Glutamatergic neuron (in vitro differentiated cells): ENCODE data around the gene NKX1-1. TPM values are rescaled to one million over a fixed set of nuclear protein-coding genes. Genes with fewer than 3 reads are reported as not detected.

Experiments used
- DNase-seq: peaks from one replicate; pipeline ENCODE4 v3.0.0; 2022
- H3K27ac Mint-ChIP-seq: one replicate; pipeline ENCODE4 v1.8.0; 2020; ENCODE audit warnings: mild to moderate bottlenecking, mixed read lengths, inconsistent platforms; ENCODE audit not compliant: unreplicated experiment
- H3K27me3 Mint-ChIP-seq: one replicate; pipeline ENCODE4 v1.8.0; 2020; ENCODE audit warnings: mild to moderate bottlenecking, moderate library complexity, mixed read lengths, inconsistent platforms; ENCODE audit not compliant: unreplicated experiment
- H3K36me3 Mint-ChIP-seq: one replicate; pipeline ENCODE4 v1.8.0; 2020; ENCODE audit warnings: mild to moderate bottlenecking, mixed read lengths, inconsistent platforms; ENCODE audit not compliant: unreplicated experiment
- H3K4me1 Mint-ChIP-seq: one replicate; pipeline ENCODE4 v1.8.0; 2020; ENCODE audit warnings: mild to moderate bottlenecking, low read depth, mixed read lengths, inconsistent platforms; ENCODE audit not compliant: unreplicated experiment
- H3K4me3 Mint-ChIP-seq: one replicate; pipeline ENCODE4 v1.8.0; 2020; ENCODE audit warnings: mild to moderate bottlenecking, mixed read lengths, inconsistent platforms; ENCODE audit not compliant: unreplicated experiment
- H3K9me3 Mint-ChIP-seq: one replicate; pipeline ENCODE4 v1.8.0; 2020; ENCODE audit warnings: mild to moderate bottlenecking, moderate library complexity, mixed read lengths, inconsistent platforms; ENCODE audit not compliant: unreplicated experiment
- CTCF ChIP-seq: fragments of 200-600 bp; sonication (generic); IDR thresholded peaks from one replicate; pipeline ENCODE4 v1.5.0; 2021; ENCODE audit not compliant: partially characterized antibody, unreplicated experiment
- total RNA-seq: library from RNA; stranded (reverse); fragmentation: NEBNext Ultra II Directional; extraction: Animal tissue kit (Norgen Biotek cat#: 25700); gene quantifications from one replicate; pipeline ENCODE4 v1.2.1, GENCODE V29; 2021; ENCODE audit not compliant: unreplicated experiment

NKX1-1 gene
- total RNA-seq, 1 donor from 2014 or later, result not detected

GRCh38 chr4:1449833-1450741 lies 43.8 kb upstream of the NKX1-1 start:
- H3K4me3 Mint-ChIP-seq, result no peak overlapping the region
- DNase-seq, result no peak
- TF ChIP-seq CTCF, result no peak
- peaks cover 4% of the 10 kb centered on the region for H3K4me1 Mint-ChIP-seq
- H3K27me3 Mint-ChIP-seq, result peaks cover 13% of the 10 kb centered on the region
- peaks cover 14% of the 10 kb centered on the region for H3K9me3 Mint-ChIP-seq
- no peak overlapping the region for H3K27ac Mint-ChIP-seq
- peaks cover 21% of the 10 kb centered on the region for H3K36me3 Mint-ChIP-seq

DNA sequence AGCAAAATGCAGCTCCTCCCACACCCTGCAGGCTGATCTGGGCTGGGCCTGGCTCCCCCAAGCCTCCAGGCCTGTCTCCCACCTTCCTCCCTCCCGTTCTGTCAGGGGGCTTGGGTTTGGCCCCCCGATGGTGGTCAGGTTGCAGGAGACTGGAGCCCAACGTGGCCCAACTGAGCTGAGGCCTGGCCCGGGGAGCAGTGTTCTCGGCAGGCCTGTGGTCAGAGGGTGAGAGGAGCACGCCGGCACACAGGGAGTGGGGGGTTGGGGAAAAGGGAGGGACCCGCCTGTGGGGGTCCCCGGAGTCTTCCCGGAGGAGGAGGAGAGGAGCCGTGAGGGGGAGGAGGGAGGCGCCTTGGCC lies 43.2 kb upstream of the NKX1-1 start:
- peaks cover 4% of the 10 kb centered on the region for H3K4me1 Mint-ChIP-seq
- peaks cover 21% of the 10 kb centered on the region for H3K36me3 Mint-ChIP-seq
- H3K9me3 Mint-ChIP-seq, result peaks cover 14% of the 10 kb centered on the region
- no peak overlapping the region for H3K4me3 Mint-ChIP-seq
- no peak for TF ChIP-seq CTCF
- no peak for DNase-seq
- no peak overlapping the region for H3K27ac Mint-ChIP-seq
- H3K27me3 Mint-ChIP-seq, result peaks cover 11% of the 10 kb centered on the region

DNA sequence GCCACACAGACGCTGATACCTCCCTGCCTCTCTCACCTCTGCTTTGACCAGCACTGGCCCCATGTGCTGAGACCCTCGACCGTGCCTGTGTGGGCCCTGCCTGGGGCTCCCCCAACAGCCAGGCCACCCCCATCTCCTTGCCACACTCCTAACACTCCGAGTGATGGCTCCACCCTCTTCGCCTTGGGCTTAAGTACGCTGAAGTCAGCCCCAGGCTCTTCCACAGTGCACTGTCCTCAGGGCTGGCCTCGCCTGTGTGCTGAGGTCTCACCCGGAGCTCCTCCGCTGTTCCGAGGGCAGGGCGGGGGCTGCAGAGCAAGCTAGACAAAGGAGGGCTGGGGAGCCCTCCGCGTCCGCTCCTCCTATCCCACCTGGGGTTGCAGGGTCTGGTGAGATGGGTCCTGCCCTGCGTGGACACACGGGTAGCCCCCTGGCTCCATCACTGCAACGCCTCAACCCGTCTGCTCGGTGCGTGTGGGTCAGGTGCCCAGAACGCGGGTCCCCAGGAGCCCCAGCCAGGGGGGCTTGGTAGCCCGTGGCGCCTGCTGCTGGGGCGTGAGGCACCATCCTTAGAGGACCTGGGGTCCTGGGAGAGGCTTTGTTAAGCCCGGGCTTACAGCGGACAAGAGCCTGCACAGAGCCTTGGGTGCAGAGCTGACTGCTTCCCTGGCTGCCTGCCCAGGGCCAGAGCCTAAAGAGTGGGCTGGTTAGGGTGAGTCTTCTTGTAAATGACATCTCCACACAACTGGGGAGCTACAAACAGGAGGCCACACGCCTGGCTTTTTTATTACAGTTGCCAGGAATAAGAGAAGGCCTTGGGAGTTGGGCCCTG lies 42.6 kb upstream of the NKX1-1 start:
- peaks cover 13% of the 10 kb centered on the region for H3K9me3 Mint-ChIP-seq

DNA sequence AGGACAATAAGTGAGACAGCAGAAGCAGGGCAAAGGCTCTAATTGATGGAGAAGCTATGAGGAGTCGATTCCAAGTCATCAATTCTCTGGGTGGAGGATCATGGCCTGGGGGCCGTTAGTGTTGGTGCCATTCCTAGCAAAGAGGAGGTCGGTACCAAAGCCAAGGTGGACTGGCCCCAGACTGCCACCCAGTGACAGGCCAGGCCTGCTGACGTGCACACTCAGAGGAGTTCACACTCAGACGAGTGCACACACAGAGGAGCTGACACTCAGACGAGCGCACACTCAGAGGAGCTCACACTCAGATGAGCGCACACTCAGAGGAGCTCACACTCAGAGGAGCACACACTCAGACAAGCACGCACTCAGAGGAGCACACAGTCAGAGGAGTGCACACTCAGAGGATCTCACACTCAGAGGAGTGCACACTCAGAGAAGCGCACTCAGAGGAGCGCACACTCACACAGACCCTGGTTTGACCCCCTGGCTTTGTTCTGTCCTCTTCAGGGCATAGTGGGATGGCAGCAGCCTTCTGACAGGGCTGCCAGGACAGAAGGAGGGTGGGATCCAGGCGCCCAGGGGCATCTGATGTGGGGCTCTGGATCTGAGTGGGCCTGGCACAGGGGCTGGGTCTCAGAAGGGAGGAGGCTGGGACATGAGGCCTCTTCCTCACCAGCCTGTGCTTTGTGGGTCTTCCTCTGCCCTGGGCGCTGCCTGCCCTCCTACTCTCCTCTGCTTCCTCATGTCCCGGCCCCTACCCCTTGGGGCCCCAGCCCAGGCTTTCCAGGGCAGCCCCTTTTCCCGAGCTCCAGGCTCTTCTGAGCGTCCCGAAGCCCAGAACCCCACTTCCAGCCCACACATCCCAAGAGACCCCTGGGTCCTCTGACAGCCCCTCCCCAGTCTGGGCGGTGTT lies 41.7 kb upstream of the NKX1-1 start:
- Mint-ChIP-seq H3K27ac (no peak overlapping the region), H3K36me3 (peaks cover 9% of the 10 kb centered on the region), H3K4me3 (no peak overlapping the region), H3K4me1 (peaks cover 4% of the 10 kb centered on the region), H3K27me3 (peaks cover 5% of the 10 kb centered on the region), H3K9me3 (peaks cover 6% of the 10 kb centered on the region)
- TF ChIP-seq CTCF, result no peak
- DNase-seq, result no peak

More for the DNA sequence above, 42.6 kb upstream of the NKX1-1 start:
- Mint-ChIP-seq H3K4me3 (no peak overlapping the region), H3K27me3 (peaks cover 10% of the 10 kb centered on the region), H3K4me1 (peaks cover 4% of the 10 kb centered on the region), H3K36me3 (peaks cover 17% of the 10 kb centered on the region), H3K27ac (no peak overlapping the region)
- TF ChIP-seq CTCF, result no peak
- DNase-seq, result no peak
